HepG2 (cell line): ENCODE results near the gene H1-8. TPM values are rescaled to one million over a fixed set of nuclear protein-coding genes. Genes with fewer than 3 reads are reported as not detected.

ENCODE experiments used
- CCAR2 ChIP-seq: fragments of 200-400 bp; formaldehyde crosslinking; optimal IDR thresholded peaks from 2 replicates; pipeline ENCODE3; 2018; ENCODE audit warnings: low read depth, mild to moderate bottlenecking, low read length, moderate library complexity
- ESRRA ChIP-seq: sonication (generic); formaldehyde crosslinking; IDR thresholded peaks from 2 replicates; pipeline ENCODE4 v1.5.1; 2020; ENCODE audit warnings: mild to moderate bottlenecking, low read depth, missing genetic modification reagents
- FOSL1 ChIP-seq: sonication (generic); formaldehyde crosslinking; IDR thresholded peaks from 2 replicates; pipeline ENCODE4 v1.9.0; 2021; ENCODE audit warnings: missing genetic modification reagents, borderline replicate concordance
- FOXK2 ChIP-seq: fragments of 450-650 bp; IDR thresholded peaks from 2 replicates; pipeline ENCODE4 v1.6.1; 2016
- GABPA ChIP-seq, 2 experiments: IDR thresholded peaks; 2 replicates each; pipeline ENCODE4 v1.6.1; 2011 to 2016; ENCODE audit warnings: low read depth in 2 of 2, low read length in 1 of 2, missing biosample characterization in 1 of 2, missing genetic modification characterization in 1 of 2
- HCFC1 ChIP-seq: fragments of 150-350 bp; IDR thresholded peaks from 2 replicates; pipeline ENCODE4 v1.6.1; 2014; ENCODE audit warnings: low read depth, low read length
- HDAC2 ChIP-seq: sonication (generic); formaldehyde crosslinking; IDR thresholded peaks from 2 replicates; pipeline ENCODE4 v1.4.0; 2020; ENCODE audit warnings: missing genetic modification reagents
- HOXA3 ChIP-seq: sonication (generic); formaldehyde crosslinking; IDR thresholded peaks from 2 replicates; pipeline ENCODE4 v1.5.0; 2020; ENCODE audit warnings: missing genetic modification reagents
- LCORL ChIP-seq, 2 experiments: fragments of 450-650 bp in 1 of 2; sonication (generic) in 1 of 2; formaldehyde crosslinking in 1 of 2; IDR thresholded peaks; 2 replicates each; pipeline versions ENCODE4 v1.5.0 to v1.6.1; 2017 to 2020; ENCODE audit warnings: antibody characterized with exemption in 1 of 2, missing genetic modification reagents in 1 of 2
- MAF1 ChIP-seq: sonication (generic); formaldehyde crosslinking; IDR thresholded peaks from 2 replicates; pipeline ENCODE4 v1.5.0; 2020; ENCODE audit warnings: missing genetic modification reagents, borderline replicate concordance
- SATB2 ChIP-seq: sonication (generic); formaldehyde crosslinking; IDR thresholded peaks from 2 replicates; pipeline ENCODE4 v1.5.0; 2020; ENCODE audit warnings: missing genetic modification reagents
- SCMH1 ChIP-seq: sonication (generic); formaldehyde crosslinking; IDR thresholded peaks from 2 replicates; pipeline ENCODE4 v1.9.0; 2021; ENCODE audit warnings: missing genetic modification reagents, mild to moderate bottlenecking, borderline replicate concordance
- ZIK1 ChIP-seq: sonication (generic); formaldehyde crosslinking; IDR thresholded peaks from 2 replicates; pipeline ENCODE4 v1.5.0; 2020; ENCODE audit warnings: mild to moderate bottlenecking, low read depth, missing genetic modification reagents, borderline replicate concordance
- ZMAT5 ChIP-seq: sonication (generic); formaldehyde crosslinking; IDR thresholded peaks from 2 replicates; pipeline ENCODE4 v1.5.0; 2020; ENCODE audit warnings: mild to moderate bottlenecking, low read depth, missing genetic modification reagents, borderline replicate concordance
- ZNF251 ChIP-seq: sonication (generic); formaldehyde crosslinking; IDR thresholded peaks from 2 replicates; pipeline ENCODE4 v1.9.0; 2021; ENCODE audit warnings: mild to moderate bottlenecking, missing genetic modification reagents
- ZNF513 ChIP-seq: sonication (generic); formaldehyde crosslinking; conservative IDR thresholded peaks from 2 replicates; pipeline ENCODE4 v1.5.0; 2020; ENCODE audit warnings: missing genetic modification reagents
- ZNF564 ChIP-seq: sonication (generic); formaldehyde crosslinking; IDR thresholded peaks from 2 replicates; pipeline ENCODE4 v1.8.1; 2023; ENCODE audit warnings: mild to moderate bottlenecking, missing genetic modification reagents
- ZNF773 ChIP-seq: sonication (generic); formaldehyde crosslinking; IDR thresholded peaks from 2 replicates; pipeline ENCODE4 v1.4.0; 2020; ENCODE audit warnings: missing genetic modification reagents, borderline replicate concordance
- ZNF775 ChIP-seq: sonication (generic); formaldehyde crosslinking; IDR thresholded peaks from 2 replicates; pipeline ENCODE4 v1.4.0; 2020; ENCODE audit warnings: missing genetic modification reagents, mild to moderate bottlenecking, moderate library complexity, borderline replicate concordance
- ZNF784 ChIP-seq: sonication (generic); formaldehyde crosslinking; IDR thresholded peaks from 2 replicates; pipeline ENCODE4 v1.5.1; 2020; ENCODE audit warnings: missing genetic modification reagents, mild to moderate bottlenecking, borderline replicate concordance
- ZUFSP ChIP-seq: sonication (generic); formaldehyde crosslinking; IDR thresholded peaks from 2 replicates; pipeline ENCODE4 v1.9.0; 2021; ENCODE audit warnings: missing genetic modification reagents, mild to moderate bottlenecking, borderline replicate concordance
- polyA plus RNA-seq, 8 experiments: library from polyadenylated mRNA; depleted of rRNA in 3 of 8; stranded (reverse) in 7 of 8; unstranded in 1 of 8; fragments of >200 nt; fragmentation: Illumina TruSeq in 4 of 8; extraction: Trizol in 4 of 8; gene quantifications; 2 replicates each; pipeline versions ENCODE4 v1.2.1 to v1.2.3, GENCODE V29; 2011 to 2016; ENCODE audit warnings: low read depth in 4 of 8, missing spikeins in 1 of 8, mixed read lengths in 1 of 8; ENCODE audit not compliant: insufficient read depth in 1 of 8
- total RNA-seq, 5 experiments: library from RNA; depleted of rRNA; stranded (reverse); fragments of >200 nt; fragmentation: Illumina TruSeq; extraction: Trizol; gene quantifications; 2 replicates each; pipeline ENCODE4 v1.2.3, GENCODE V29; 2016; ENCODE audit warnings: low read depth in 1 of 5
- TF ChIP-seq, protein P1 (sequence below): sonication (generic); formaldehyde crosslinking; conservative IDR thresholded peaks from 2 replicates; pipeline ENCODE4 v1.8.1; 2023; ENCODE audit warnings: missing genetic modification reagents
- TF ChIP-seq, protein P2 (sequence below): sonication (generic); IDR thresholded peaks from 2 replicates; pipeline ENCODE4 v1.6.1; 2016; ENCODE audit warnings: low read depth, borderline replicate concordance

Gene H1-8
- total and polyA plus RNA-seq, 2 of the 13 experiments (the other 11 are each of a cell fraction or from before 2014, with no cell fraction given), result 0.08 TPM; not detected in 1

GRCh38 chr3:129594907-129595390 lies 52.0 kb downstream of the H1-8 start (continued):
- TF ChIP-seq ZUFSP (CRISPR knock-in tag) (no peak), ZNF564 (CRISPR knock-in tag) (peak; percentile 45; the same call in 1 of the 2 replicates), HCFC1 (no peak), ZNF513 (CRISPR knock-in tag) (no peak), ESRRA (peak; percentile 78; the same call in 1 of the 2 replicates), ZIK1 (CRISPR knock-in tag) (no peak), ZNF784 (CRISPR knock-in tag) (peak; percentile 39; the same call in 1 of the 2 replicates), ZNF251 (CRISPR knock-in tag) (no peak), ZNF775 (CRISPR knock-in tag) (0 out of 2 replicates have a peak, but pooled peaks have one; percentile 63), GABPA (IDR thresholded peaks at IDR 0.05; ENCODE audit: low read depth, low read length) (no peak), GABPA (CRISPR knock-in tag; IDR thresholded peaks at IDR 0.05; ENCODE audit: low read depth) (0 out of 2 replicates have a peak, but pooled peaks have one; percentile 25), FOSL1 (CRISPR knock-in tag) (no peak), ZNF773 (no peak), HDAC2 (peak; percentile 85), MAF1 (CRISPR knock-in tag) (no peak), CCAR2 (no peak), LCORL (IDR thresholded peaks at IDR 0.05) (no peak), LCORL (CRISPR knock-in tag; IDR thresholded peaks at IDR 0.05) (peak; percentile 98), SATB2 (CRISPR knock-in tag) (no peak), FOXK2 (no peak), SCMH1 (no peak), HOXA3 (CRISPR knock-in tag) (peak; percentile 64; the same call in 1 of the 2 replicates), ZMAT5 (CRISPR knock-in tag) (no peak)
- TF ChIP-seq, protein P1, sequence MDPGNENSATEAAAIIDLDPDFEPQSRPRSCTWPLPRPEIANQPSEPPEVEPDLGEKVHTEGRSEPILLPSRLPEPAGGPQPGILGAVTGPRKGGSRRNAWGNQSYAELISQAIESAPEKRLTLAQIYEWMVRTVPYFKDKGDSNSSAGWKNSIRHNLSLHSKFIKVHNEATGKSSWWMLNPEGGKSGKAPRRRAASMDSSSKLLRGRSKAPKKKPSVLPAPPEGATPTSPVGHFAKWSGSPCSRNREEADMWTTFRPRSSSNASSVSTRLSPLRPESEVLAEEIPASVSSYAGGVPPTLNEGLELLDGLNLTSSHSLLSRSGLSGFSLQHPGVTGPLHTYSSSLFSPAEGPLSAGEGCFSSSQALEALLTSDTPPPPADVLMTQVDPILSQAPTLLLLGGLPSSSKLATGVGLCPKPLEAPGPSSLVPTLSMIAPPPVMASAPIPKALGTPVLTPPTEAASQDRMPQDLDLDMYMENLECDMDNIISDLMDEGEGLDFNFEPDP (CRISPR knock-in tag), result no peak
- TF ChIP-seq, protein P2, sequence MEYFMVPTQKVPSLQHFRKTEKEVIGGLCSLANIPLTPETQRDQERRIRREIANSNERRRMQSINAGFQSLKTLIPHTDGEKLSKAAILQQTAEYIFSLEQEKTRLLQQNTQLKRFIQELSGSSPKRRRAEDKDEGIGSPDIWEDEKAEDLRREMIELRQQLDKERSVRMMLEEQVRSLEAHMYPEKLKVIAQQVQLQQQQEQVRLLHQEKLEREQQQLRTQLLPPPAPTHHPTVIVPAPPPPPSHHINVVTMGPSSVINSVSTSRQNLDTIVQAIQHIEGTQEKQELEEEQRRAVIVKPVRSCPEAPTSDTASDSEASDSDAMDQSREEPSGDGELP, result peak; percentile 77; the same call in 1 of the 2 replicates
